ENCODE measurements around the gene THAP7.
"Not testable (repeated sequence)": the region's sequence is repeated elsewhere in the genome, so short reads cannot be mapped to it uniquely, and the experiment has no call there.

Gene THAP7

GRCh38 chr22:21001601-21002325 is at the start of gene THAP7:
Gene THAP7, minus strand, starts transcription at chr22:21002118. Its CDS starts 207 bp downstream, at chr22:21001911.
- DNase-seq (ENCODE audit: low spot score) = peak; percentile 93

GRCh38 chr22:21051145-21051830 is 49.4 kb upstream of the THAP7 start:
- no peak for DNase-seq (ENCODE audit: low spot score)

GRCh38 chr22:21048965-21049364 is 47.0 kb upstream of the THAP7 start:
- not testable (repeated sequence) for DNase-seq (ENCODE audit: low spot score)

DNA sequence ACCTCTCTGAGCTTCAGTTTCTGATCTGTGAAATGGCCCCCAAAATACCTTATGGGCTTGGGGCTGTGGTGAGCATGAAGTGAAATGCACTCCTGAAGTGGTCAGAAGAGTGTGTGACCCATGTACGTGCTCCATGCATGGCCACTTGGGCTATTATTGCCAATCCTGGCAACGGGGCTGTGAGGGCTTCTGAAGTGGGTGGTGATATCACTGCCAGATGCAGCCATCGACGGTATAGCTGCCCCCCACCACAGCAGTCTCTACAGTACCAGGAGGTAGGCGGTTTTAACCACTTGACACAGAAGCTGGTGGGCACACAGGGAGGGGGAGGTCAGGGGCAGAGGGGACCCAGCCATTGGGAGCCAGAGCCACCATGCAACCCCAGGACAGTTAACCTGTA is 46.5 kb upstream of the THAP7 start:
- not testable (repeated sequence) for DNase-seq (ENCODE audit: low spot score)

DNA sequence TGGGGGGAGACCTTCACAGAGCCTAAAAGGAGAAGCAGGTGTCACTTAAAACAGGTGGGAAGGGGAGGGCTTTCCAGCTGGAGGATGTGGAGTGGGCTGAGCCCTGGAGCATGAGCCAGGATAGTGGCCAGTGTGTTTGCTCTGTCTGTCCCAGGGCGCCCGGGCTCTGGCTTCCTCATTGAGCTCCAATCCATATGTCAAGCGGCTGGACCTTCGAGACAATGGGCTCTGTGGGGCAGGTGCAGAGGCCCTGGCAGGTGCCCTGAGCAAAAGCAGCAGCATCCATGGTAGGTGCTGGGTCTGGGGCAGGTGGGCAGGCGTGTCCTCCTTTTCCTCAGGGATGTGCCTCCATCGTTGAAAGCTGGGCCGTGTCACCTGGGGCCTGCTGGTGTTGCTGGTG is 45.8 kb upstream of the THAP7 start:
- no peak for DNase-seq (ENCODE audit: low spot score)

DNA sequence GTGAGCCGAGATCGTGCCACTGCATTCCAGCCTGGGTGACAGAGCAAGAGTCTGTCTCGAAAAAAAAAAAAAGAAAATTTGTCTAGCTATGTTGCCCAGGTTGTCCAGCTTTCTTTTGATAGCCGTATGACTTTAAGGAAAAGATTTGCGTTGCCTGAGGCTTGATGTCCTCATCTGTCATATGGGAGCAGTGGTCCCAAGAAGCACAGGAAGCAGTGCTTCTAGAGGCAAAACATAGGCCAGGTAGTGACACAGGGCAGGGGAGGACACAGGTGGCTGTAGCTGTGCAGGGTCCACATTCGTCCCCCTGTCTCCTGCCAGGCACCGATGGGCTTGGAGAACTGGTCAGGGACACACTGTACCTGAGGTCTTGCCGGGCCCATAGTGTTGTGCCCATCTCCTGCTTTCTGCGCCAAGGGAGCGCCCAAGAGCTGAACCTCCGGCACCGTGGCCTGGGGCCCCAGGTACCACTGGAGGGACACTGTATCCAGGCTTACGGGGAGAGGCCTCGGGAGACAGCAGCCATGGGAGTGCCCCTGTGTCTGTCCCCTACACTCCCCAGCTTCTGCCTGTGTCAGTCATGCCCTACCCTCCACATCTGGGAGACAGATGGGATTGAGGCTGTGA is 45.2 kb upstream of the THAP7 start:
- no peak for DNase-seq (ENCODE audit: low spot score)

DNA sequence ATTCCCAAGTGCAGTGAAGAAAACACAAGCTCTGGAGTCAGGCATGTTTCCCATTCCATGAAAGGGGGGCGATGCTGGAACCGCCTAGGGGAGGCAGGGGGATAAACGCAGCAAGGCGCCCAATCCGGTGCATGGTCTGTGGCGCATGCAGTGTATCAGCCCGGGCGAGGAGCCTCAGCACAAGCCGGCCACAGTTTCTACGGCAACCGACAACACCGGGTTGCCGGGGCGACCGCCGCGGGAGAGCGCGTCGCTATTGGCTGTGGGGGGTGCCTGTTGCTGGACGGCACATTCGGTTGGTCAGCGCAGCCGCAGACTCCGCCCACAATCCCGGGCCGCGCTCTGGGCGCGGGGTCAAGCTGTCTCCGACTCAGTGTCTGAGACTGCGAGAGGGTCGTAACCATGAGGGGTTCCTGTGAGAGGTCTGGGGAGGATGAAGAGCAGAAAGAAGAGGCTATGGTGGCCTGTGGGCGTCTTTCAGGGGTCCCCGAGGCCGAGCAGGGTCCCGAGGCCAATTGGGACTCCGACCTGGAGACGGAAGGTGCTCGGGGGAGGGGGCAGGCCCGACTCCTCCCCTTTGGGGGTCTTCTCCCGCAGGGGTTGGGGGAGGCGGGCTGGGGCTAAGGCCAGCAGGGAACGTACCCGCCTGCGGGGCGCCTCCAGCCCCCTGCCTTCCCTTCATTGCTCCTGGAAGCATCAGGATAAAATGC is 43.8 kb upstream of the THAP7 start, which contains the start of gene LRRC74B:
Gene LRRC74B (plus strand): TSS at position 362 of the 710 bp plus-strand sequence. CDS start 41 bp downstream, at position 403.
- peak; percentile 88 for DNase-seq (ENCODE audit: low spot score)

- DNase-seq (ENCODE audit: low spot score) = no peak
Observed at GRCh38 chr22:21044931-21045584, 43.1 kb upstream of the THAP7 start.

GRCh38 chr22:21043860-21044535 is 42.1 kb upstream of the THAP7 start:
- DNase-seq (ENCODE audit: low spot score) = no peak

DNA sequence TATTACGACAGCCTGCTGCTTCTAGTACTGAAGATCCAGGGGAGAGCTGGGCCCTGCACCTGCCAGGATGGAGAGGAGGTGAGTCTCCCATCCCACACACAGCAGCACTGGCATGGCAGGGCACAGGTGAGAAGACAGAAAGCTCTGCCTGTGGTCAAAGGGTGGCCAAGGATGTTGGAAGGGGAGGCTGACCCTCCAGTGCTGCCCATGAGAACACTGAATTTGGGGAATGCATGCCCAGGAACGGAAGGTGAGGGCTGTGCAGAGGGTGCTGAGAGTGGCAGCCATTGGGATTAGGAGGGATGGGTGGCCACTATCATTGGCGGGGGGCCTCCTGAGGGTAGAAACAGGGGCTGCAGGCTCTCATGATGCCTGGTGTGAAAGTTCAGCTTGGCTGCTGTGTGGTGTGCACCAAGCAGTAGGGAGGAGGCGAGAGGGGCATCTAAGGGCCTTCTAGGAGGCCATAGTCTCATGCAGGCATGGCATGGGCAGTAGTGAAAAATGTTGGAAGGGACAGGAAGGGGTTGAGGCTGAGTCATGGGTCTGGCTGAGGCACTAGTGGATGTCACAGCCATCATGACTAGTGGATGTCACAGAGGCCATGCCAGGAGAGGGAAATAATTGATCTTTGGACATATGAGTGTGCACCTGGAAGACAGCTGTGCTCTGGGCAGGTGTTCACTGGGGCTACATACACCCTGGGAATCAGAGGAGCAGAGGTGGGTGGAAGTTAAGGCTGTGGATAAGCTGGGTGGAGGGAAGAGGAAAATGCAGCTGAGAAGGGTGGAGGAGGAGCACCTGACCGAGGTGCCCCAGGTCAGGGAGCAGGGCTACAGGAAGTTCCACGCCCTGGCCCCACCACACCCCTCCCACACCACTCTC is 41.3 kb upstream of the THAP7 start:
- peak; percentile 74 for DNase-seq (ENCODE audit: low spot score)

- DNase-seq (ENCODE audit: low spot score) = no peak
Observed at GRCh38 chr22:21041937-21042336, 40.0 kb upstream of the THAP7 start.

DNA sequence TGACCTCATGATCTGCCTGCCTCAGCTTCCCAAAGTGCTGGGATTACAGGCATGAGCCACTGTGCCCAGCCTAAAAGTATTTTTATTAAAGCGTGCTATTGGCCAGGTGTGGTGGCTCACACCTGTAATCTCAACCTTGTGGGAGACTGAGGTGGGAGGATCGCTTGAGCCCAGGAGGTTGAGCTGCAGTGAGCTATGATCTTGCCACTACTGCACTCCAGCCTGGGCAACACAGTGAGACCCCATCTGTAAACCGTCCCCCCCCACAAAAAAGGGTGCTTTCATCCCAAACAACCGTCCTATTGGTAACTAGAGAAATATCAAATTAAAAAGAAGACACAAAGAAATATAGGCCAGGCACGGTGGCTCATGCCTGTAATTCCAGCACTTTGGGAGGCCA is 37.2 kb upstream of the THAP7 start:
- not testable (repeated sequence) for DNase-seq (ENCODE audit: low spot score)

GRCh38 chr22:21038405-21038804 is 36.5 kb upstream of the THAP7 start:
- no peak for DNase-seq (ENCODE audit: low spot score)

DNA sequence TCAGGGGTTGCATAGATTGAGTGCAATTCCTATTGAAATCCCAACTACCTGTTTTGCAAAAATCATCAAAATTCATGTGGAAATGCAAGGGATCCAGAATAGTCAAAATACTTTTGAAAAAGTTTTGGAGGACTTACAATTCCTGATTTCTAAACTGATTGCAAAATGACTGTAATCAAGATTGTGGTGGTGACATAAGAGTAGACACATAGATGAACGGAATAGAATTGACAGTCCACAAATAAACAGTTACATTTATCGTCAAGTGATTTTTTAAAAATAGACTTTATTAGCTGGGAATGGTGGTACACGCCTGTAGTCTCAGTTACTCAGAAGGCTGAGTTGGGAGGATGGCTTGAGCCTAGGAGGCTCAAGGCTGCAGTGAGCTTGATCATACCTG is 33.1 kb upstream of the THAP7 start:
- no peak for DNase-seq (ENCODE audit: low spot score)

DNA sequence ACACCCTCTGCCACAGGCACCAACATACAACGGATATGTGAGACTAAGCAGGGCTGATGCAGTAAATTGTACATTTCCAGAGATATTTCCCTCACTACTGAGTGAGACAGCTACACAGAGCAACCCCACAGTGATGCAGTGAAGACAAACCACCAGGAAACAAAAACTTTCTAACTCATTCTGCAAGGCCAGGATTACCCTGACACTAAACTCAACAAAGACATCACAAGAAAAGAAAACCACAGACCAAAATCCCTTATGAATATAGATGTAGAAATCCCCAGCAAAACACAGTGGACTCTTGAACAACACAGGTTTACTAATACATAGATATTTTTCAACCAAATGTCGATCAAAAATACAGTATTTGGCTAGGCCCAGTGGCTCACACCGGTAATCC is 32.0 kb upstream of the THAP7 start:
- DNase-seq (ENCODE audit: low spot score) = no peak

GRCh38 chr22:21032868-21033688 is 31.2 kb upstream of the THAP7 start:
- DNase-seq (ENCODE audit: low spot score) = no peak

GRCh38 chr22:21032037-21032867 is 30.3 kb upstream of the THAP7 start, which contains the start of gene SLC7A4:
Gene SLC7A4, minus strand, starts transcription at chr22:21032561. Its CDS starts 749 bp downstream, at chr22:21031812.
- peak; percentile 55 for DNase-seq (ENCODE audit: low spot score)

DNA sequence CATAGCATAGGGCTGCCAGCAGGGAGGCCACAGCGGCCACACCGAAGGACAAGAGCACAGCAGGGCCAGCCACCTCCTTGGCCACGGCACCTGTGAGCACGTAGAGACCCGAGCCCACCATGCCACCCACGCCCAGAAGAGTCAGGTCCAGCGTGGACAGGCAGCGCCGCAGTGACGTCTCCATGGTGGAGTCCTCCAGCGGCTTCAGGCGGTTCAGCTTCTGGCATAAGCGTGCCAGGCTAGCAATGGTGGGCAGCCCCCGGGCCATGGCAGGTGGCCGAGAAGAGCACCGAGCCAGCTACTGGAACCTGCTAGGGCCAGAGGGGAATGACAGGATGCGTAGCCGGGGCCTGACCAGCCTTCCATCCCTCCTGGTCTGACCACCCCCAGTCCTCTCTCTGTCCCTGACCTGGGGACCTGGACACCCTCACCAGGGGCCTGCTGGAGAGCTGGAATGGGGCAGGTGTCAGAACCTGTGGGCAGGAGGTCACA is 29.7 kb upstream of the THAP7 start:
- DNase-seq (ENCODE audit: low spot score) = no peak

All from SW480 (cell line).